Osteocyte (in vitro differentiated cells): ENCODE results near the gene PRELID3B. TPM values are rescaled to one million over a fixed set of nuclear protein-coding genes. Genes with fewer than 3 reads are reported as not detected.
A peak's percentile ranks its signal among the peaks of the same experiment; 100 is the strongest.

ENCODE experiments used
- DNase-seq: peaks from one replicate; pipeline ENCODE4 v3.0.0; 2021; ENCODE audit warnings: mixed read lengths; ENCODE audit not compliant: unreplicated experiment; ENCODE audit errors: extremely low spot score
- H3K27ac Mint-ChIP-seq: one replicate; pipeline ENCODE4 v1.8.0; 2021; ENCODE audit warnings: mild to moderate bottlenecking, mixed read lengths; ENCODE audit not compliant: unreplicated experiment
- H3K27me3 Mint-ChIP-seq: one replicate; pipeline ENCODE4 v1.8.0; 2021; ENCODE audit warnings: mixed read lengths; ENCODE audit not compliant: unreplicated experiment
- H3K36me3 Mint-ChIP-seq: one replicate; pipeline ENCODE4 v1.8.0; 2021; ENCODE audit warnings: mixed read lengths; ENCODE audit not compliant: unreplicated experiment
- H3K4me1 Mint-ChIP-seq: one replicate; pipeline ENCODE4 v1.8.0; 2021; ENCODE audit warnings: mixed read lengths; ENCODE audit not compliant: unreplicated experiment
- H3K4me3 Mint-ChIP-seq: one replicate; pipeline ENCODE4 v1.8.0; 2021; ENCODE audit warnings: mild to moderate bottlenecking, moderate library complexity, mixed read lengths; ENCODE audit not compliant: unreplicated experiment
- H3K9me3 Mint-ChIP-seq: one replicate; pipeline ENCODE4 v1.8.0; 2021; ENCODE audit warnings: mixed read lengths; ENCODE audit not compliant: unreplicated experiment
- total RNA-seq: library from RNA; stranded (reverse); gene quantifications from 2 replicates; pipeline ENCODE4 v1.2.1, GENCODE V29; 2021
- TF ChIP-seq, protein P1 (sequence below): fragments of 200-600 bp; sonication (generic); IDR thresholded peaks from 2 replicates; pipeline ENCODE4 v1.5.0; 2021; ENCODE audit warnings: antibody characterized with exemption, mild to moderate bottlenecking, moderate library complexity

Gene PRELID3B
- total RNA-seq, 1 donor from 2014 or later: 45.1 TPM

- peak; percentile 83 for DNase-seq
- Mint-ChIP-seq H3K4me3 (peak overlapping the region; percentile 44), H3K36me3 (no peaks in the 10 kb centered on the region), H3K27ac (peak overlapping the region; percentile 98), H3K4me1 (peaks cover 38% of the 10 kb centered on the region), H3K27me3 (no peaks in the 10 kb centered on the region), H3K9me3 (no peaks in the 10 kb centered on the region)
- TF ChIP-seq, protein P1, sequence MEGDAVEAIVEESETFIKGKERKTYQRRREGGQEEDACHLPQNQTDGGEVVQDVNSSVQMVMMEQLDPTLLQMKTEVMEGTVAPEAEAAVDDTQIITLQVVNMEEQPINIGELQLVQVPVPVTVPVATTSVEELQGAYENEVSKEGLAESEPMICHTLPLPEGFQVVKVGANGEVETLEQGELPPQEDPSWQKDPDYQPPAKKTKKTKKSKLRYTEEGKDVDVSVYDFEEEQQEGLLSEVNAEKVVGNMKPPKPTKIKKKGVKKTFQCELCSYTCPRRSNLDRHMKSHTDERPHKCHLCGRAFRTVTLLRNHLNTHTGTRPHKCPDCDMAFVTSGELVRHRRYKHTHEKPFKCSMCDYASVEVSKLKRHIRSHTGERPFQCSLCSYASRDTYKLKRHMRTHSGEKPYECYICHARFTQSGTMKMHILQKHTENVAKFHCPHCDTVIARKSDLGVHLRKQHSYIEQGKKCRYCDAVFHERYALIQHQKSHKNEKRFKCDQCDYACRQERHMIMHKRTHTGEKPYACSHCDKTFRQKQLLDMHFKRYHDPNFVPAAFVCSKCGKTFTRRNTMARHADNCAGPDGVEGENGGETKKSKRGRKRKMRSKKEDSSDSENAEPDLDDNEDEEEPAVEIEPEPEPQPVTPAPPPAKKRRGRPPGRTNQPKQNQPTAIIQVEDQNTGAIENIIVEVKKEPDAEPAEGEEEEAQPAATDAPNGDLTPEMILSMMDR: no peak
Measured at GRCh38 chr20:59010995-59011873, 31.4 kb downstream of the PRELID3B start.

DNA sequence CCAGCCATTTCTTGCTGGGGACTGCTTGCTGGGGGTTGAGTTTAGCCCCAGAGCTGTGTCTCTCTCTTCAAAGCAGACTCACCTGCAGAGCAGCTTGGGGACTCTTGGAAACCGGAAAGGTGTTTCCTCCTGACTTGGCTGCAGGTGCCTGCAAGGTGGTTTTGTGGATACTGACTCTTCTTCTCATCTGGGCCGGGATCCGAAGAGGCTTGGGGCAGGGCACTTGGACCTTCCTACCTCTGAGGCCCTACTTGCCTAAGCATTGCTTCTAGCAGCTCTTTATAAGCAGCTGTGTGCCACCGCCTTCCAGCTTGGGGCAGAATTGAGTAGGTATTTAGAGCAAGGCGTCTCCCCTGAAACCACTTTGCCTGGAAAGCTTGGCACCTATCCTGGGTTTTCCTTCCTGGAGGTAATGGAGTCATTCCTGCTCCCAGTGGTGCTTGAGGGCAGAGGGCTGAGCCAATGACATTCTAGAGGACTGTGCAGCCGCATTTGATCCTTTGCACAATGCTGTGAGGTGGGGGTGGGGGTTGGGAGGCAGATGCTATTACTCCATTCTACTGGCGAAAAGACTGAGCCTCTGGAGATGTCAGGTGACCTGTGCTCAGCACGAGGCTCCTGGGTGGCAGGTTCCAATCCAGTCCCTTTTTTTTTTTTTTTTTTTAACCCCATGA lies 32.1 kb downstream of the PRELID3B start:
- Mint-ChIP-seq H3K4me1 (peaks cover 36% of the 10 kb centered on the region), H3K27ac (peak overlapping the region; percentile 98), H3K27me3 (no peaks in the 10 kb centered on the region), H3K4me3 (no peak overlapping the region), H3K36me3 (no peaks in the 10 kb centered on the region), H3K9me3 (no peaks in the 10 kb centered on the region)
- TF ChIP-seq, protein P1: no peak
- peak; percentile 69 for DNase-seq

- no peaks in the 10 kb centered on the region for H3K36me3 Mint-ChIP-seq
- no peak overlapping the region for H3K4me3 Mint-ChIP-seq
- H3K9me3 Mint-ChIP-seq: no peaks in the 10 kb centered on the region
- H3K27me3 Mint-ChIP-seq: no peaks in the 10 kb centered on the region
- peak overlapping the region; percentile 38 for H3K27ac Mint-ChIP-seq
- TF ChIP-seq, protein P1: no peak
- peaks cover 28% of the 10 kb centered on the region for H3K4me1 Mint-ChIP-seq
- peak; percentile 53 for DNase-seq
Measured at GRCh38 chr20:59008715-59009336, 33.8 kb downstream of the PRELID3B start.

DNA sequence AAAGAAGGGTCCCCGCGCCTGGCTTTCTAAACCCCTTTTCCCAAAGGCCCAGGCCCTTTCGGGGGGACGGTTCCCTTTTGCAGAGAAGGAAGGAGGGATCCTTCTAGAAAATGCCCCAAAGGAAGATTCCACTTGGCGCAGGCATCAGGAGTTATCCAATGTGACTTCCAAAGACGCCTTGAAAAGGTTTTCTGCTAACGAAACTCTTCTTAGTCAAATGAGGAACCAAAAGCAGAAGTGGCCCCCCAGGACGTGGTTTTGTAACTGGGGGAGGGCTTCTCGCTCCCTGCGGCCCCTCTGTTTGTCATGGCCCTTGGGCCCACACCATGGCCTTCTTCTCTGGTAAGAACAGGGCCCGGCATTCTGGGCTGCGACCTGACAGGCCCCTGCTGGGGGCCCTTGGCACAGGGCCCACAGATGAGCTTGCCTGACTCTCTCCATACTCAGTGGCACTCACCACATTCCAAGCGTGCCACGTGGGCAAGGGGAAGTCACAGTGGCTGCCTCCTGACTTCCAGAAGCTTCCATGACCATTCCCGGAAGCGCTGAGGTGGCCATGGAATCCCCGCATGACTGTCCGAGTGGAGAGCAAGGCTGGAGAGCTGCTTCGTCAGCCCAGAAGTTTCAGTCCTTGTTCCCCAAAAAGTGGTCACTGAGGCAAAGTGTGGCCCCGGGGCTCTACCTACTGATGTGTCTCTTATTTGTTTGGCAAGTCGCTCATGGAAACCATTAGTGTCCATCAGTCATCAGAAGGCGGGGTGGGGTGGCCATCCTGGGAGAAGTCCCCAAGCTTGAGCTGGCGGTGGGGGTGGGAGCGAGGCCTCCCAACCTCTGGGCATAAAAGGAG lies 34.7 kb downstream of the PRELID3B start:
- Mint-ChIP-seq H3K27ac (peak overlapping the region; percentile 52), H3K4me1 (peaks cover 23% of the 10 kb centered on the region), H3K36me3 (no peaks in the 10 kb centered on the region), H3K27me3 (no peaks in the 10 kb centered on the region), H3K9me3 (no peaks in the 10 kb centered on the region), H3K4me3 (no peak overlapping the region)
- TF ChIP-seq, protein P1: no peak
- no peak for DNase-seq
